ENCODE results near the gene ZNF184.

The ZNF184 gene

DNA sequence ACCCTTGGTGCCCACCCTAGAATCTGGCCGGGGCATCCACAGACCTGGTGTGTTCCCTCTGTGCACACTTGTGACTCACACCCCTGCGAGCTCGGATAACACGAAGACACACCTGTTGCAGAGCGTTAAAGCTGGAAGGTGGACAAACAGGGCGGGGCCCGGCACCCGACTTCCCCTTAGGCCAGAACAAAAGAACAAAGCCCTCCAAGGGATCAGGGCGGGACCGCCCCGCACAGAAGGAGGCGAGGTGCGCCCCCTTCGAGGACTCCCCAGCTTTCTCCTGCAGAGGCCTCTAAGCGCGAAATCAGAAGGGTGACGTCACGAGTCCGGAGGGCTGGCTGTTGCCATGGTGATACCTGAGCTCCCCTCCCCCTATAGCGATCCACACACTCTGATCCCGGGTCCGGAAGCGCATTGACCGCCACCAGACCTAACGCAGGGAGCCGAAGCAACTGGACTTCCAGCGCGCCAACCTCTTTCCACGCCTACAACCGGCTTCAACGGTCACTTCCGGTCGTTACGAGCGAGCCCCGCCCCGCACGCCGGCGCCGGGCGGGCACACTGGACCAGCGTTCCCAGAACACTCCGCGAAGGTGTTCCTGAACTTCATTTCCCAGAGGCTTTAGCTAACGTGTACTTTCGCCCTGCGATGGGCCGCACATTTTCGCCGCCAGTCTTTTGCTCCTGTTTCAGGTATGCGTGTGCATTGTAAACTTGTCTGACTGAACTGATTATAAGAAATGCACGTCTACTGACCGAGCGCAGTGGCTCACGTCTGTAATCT is at the start of gene ZNF184:
Gene ZNF184 (minus strand): TSS at position 489 of the 784 bp plus-strand sequence. CDS start 811 bp downstream, outside the sequence.
- DNase-seq = peak; percentile 82

DNA sequence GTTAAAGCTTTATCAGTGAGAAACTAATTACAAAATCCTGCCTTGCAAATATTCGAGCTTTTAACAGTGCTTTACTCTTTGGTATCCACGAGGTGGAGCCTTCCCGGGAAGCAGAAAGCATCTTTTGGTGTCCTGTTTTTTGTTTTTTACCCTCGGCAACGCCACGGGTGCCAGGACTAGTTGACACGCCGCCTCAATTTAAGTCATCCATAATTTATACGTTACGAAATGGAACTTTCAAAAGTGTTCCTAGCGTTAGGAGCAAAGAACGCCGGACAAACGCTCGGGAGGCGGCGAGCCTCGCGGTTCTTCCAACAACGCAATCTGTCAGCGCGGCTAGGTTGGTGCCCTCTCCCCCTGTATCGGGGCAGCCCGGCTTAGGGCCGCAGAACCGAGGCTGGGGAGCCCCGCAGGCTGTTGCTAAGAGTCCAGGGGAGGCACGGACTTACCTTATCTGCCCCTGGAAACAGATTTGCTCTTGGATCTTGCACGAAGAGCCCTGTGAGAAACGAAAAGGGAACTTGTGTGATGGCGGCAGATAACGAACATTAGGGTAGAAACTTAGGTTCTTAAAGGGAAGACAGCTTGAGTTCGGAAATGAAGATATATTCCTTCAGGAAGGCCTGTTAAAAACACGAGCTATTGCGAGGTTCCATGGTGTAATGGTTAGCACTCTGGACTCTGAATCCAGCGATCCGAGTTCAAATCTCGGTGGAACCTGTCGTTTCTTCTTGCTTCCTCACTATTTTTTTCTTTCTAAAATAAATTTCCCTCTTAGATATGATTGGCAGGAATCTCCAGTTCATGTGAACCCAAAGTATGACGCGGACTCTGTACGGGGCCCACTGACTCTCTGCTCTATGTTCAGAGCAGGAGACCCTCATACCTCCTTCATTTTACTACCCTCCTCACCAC is 46.2 kb upstream of the ZNF184 start:
- DNase-seq = peak; percentile 66

DNA sequence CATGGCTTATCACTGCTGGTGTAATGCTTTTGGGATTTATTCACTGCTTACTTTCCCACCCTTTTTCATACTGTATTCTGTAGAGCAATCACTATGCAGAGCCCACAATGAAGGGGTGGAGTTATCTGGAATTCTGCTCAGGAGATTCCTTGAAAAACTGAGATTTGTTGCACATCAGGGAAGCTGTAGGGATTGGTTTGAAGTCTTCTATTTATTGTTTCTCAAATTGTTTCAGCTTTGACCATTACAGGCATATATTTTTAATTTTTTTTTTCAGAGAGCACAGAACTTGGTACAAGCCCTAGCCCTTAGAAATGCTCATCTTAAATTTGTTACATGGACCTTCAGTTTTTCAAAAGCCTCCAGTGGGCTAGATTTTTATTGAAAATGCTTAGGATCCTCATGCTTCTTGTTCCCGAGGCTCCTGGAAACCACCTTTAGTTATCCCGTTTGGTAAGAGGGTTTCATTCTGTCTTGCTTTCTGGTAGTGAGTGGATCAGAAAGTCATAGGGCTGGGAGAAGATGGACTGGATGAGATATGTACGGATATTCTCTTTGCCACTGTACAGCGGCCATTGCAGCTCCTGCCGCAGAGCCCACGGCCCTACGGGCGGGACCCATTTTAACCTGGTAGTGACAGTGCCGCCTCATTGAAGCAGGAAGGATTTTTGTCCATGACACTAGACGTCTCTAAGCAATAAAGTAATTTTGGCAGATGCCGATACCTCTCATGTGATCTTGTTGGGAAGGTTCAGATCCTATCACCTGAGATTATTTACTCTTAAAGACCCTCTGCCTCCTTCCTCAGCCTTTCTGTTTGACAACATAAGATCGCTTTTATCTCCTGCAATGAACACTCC is 45.3 kb upstream of the ZNF184 start:
- no peak for DNase-seq

DNA sequence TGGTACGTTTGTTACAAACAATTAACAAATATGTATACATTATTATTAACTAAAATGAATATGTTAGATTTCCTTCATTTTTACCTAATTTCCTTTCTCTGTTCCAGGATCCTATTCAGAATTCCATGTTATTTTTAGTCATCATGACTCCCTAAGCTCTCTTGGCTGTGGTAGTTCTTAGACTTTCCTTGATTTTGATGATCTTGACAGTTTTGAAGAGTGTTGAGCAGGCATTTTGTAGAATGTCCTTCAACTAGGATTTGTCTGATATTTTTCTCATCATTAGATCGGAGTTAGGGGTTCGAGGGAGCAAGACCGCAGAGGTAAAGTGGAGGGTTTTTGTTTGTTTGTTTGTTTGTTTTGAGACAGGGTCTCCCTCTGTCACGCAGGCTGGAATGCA is 44.3 kb upstream of the ZNF184 start:
- DNase-seq = no peak

DNA sequence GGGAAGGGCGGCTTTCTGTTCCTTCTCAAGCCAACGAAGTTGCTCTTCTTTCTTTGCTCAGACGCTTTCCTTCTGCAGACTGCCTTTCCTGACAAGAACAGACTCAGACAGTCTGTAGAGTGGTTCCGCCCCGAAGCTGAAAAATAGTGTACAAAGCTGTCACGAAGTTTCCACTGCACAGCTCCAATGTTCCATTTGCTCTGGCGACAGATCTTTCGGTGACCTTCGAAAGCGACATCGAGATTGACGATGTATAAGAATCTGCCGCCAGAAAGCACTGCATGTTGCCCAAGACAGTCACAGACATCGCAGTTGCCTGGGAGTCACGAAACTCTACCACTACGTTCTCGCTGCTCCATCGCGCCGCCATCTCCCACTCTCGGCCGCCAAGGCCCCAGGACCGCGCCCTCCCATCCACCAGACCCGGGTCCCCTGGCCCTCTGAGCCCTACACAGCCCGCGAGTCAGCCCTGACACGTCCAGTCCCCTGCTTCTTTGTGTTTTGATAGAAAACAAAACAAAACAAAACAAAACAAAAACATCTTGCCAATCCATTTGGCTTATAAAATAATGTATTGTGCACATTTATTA is 42.1 kb upstream of the ZNF184 start:
- DNase-seq = no peak

DNA sequence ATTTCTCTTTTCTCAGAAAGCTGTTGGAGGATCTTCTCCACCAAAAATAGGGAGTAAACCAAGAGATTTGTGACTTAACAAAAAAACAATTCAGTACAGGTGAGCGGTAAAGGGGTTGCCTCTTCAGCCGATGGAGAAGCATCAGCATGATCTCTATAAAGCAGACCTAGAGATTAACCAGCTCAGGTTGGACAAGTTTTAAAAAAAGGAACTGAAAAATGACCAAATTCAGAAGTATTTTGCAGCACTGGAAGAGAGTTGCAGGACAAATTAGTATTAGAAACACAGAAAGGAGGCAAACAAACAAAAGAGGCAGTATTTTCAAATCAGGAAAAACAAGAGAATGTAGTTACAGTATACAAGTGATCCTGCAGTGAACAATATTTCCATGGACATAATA is 39.6 kb upstream of the ZNF184 start:
- no peak for DNase-seq

DNA sequence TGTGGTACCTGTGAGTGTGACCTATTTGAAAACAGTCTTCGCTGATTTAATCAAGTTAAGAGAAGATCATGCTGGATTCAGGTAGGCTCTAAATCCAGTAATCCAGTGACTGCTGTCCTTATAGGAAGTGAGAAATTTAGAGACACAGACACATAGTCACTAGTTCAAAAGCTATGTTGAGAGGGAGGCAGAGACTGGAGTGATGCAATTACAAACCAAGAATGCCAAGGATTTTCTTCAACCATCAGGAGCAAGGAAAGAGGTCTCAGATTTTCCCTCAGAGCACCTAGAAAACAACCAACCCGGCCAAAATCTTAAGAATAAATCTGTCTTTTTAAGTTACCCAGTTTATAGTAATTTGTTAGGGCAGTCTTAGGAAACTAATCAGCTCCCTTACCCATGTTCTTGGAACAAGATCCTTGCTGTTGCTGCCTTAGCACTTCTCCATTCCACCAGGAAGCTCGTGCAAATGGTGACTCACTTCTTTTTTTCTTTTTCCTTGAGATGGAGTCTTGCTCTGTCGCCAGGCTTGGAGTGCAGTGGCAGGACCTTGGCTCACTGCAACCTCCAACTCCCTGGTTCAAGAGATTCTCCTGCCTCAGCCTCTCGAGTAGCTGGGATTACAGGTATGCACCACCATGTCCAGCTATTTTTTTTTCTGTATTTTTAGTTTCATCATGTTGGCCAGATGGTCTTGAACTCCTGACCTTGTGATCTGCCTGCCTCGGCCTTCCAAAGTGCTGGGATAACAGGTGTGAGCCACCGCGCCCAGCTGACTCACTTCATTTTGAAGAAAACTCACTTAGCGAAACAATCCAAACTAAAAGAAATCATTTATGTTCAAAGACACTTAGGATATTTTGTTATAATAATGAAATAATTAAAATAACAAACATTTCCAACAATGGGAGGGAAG is 34.4 kb upstream of the ZNF184 start:
- no peak for DNase-seq

DNA sequence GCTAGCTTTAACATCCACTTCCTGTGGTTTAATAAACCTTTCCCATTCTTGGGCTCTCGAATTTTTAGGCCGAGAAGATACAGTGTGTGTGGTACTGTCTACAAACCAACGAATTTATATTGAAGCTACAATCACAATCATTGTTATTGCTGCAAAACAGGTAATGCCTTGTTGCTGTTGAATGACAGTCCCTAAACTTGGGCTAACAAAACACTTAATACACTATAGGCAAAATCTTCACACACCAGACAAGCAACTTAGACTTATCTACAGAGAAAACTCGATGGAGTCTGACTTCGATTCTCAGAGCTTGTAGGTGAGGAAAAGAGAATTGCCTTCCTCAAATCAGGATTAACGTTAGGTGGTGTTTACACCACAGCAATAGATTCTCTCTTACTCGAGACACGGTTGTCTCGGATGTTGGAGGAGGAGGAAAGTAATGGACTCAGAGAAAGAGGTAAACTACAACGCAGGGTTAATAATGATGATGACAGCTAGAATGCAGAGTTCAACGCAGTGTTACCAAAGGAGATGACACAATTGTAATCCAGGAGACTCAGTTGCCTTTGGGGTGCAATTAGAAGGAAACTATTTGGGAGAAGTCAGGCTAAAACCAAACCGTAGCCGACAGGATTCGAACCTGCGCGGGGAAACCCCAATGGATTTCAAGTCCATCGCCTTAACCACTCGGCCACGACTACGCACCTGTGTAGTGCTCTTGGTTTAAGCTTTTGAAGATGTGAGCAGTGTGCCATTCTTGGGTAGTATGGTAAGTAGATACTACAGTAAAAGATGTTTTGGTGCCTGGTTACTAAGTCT is 32.5 kb upstream of the ZNF184 start:
- peak; percentile 25 for DNase-seq

DNA sequence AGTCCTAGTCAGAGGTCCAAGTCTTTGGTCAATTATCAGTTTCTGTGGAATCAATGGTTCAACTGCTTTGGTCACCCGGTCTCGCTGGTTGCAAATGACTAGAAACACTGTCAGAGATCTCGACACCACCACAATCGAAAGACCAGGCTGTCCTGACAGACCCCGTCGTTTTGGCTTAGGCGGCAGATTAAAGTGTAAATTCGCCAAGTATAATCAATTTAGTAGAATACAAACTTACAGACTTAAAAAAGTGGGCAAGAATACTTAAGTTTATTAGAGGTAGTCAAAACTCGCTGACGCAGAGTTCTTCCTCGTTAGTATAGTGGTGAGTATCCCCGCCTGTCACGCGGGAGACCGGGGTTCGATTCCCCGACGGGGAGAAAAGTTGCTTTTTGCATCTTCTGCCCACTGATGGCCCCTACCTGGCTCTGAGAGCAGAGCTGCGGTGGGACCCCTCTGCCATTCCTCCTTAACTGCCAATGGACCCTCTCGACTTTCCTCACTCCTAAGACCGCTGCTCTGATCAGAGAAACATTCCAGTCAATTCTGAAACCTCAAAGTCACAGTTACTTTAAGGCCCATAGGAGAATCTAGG is 30.6 kb upstream of the ZNF184 start:
- DNase-seq = peak; percentile 81

DNA sequence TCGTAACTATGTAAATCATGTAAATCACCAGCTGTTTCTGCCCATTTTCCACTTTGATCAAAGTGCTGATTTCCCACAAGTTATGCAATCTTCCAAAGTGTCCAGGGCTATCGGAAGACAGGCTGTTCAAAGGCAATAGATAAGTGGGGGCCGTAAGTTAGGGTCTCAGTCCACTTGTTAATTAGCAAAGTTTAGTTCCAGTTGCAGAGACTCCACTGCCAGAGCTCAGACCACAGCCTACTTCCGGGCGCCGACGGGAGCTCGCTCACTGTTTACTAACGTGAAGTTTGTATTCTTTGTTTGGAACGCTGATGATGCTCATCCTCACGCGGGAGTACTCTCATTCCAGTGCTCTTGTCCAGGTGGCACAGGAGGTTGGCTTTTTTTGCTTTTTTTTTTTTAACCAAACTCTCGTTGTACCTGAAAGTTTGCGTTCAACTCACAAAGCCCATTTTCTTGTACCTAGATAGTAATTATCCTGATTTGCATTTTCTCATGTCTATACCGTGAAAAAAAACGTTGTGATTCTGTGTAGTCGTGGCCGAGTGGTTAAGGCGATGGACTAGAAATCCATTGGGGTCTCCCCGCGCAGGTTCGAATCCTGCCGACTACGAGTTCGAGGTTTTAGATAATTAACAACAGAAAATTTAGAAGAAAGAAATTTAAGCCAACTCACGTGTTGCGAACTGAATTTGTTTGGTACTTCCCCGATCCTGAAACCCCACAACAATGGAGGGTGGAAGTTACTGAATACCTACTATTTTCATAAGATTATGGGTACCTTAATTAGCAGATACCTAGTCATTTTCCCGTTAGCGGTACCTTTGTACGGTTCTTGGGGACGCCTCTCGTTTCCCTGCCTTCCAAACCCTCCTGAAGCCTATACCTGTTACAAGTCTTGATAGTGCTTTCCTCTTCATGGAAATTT is 29.9 kb upstream of the ZNF184 start:
- DNase-seq = peak; percentile 81

DNA sequence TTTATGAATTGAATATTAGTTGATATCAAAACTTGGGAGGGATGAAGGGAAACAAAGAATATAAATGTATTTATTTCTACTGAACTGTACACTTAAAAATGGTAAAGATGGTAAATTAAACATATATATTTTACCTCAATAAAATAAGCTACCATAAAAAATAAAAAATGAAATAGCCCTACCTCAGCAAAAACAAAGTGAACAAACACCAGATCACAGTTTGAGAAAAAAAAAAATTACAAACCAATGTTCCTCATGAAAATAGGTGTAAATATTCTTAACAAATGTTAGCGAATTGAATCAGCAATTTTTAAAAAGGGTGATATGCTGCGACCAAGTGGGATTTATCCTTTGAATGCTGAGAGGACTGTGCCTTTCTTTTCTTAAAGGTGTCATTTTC is 28.3 kb upstream of the ZNF184 start:
- DNase-seq = no peak

DNA sequence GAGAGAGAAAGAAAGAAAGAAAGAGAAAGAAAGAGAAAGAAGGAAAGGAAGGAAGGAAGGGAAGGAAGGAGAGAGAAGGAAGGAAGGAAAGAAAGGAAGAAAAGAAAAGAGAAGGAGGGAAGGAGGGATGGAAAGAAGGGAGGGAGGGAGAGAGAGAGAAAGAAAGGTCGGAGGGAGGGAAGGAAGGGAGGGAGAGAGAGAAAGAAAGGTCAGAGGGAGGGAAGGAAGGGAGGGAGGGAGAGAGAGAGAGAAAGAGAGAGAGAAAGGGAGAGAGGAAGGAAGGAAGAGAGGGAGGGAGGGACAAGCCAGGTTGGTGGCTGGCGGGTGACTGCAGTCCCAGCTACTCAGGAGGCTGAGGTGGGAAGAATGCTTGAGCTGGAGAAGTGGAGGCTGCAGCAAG is 27.3 kb upstream of the ZNF184 start:
- DNase-seq = no peak

DNA sequence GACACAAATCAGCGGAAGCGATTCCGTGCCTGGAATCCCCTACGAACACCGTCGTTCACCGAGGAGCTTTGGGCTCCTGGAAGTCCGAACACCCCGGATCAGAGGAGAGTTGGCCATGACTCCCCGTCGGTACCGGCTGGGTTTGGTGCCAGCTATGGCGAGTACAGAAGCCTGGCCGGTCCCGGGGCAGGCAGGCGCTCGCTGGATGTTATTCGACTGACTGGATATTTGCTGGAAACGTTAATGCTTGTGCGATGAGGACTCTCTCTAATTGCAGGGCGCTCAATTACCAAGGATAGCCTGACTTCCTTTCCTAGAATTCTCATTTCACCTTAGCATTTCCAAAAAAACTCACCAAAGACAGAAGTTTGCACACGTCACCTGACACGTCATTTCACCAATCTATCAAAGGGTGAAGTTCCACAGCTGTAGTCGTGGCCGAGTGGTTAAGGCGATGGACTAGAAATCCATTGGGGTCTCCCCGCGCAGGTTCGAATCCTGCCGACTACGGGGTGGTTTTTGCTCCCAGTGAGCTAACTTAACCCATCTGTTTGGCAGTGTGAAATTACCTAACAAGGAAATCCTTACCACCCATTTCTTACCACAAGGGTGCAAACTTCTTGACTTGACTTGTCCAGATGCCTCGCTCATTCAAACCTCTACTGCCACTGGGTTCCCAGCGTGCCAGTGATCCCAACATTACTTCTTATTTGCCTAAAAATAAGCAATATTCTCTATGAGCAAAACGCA is 22.7 kb upstream of the ZNF184 start:
- peak; percentile 67 for DNase-seq

DNA sequence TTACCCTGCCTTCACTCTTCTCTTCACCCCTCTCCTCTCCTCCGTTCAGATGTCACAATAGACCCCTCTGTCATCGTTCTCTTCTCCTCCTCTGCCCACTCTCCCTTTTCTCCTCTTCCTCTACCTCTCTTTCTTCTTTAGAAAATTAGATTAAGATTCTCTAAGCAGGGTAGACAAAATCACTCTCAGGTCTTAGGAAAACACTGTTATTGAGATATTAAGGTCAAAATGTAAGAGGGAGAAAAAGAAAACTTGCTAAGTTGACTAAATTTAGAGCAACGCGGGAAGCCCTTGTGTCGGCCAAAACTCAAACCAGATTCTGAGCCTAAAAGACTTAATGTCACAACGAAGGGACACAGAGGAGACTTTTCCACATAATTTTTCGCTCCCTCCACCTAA is 22.1 kb upstream of the ZNF184 start:
- no peak for DNase-seq

DNA sequence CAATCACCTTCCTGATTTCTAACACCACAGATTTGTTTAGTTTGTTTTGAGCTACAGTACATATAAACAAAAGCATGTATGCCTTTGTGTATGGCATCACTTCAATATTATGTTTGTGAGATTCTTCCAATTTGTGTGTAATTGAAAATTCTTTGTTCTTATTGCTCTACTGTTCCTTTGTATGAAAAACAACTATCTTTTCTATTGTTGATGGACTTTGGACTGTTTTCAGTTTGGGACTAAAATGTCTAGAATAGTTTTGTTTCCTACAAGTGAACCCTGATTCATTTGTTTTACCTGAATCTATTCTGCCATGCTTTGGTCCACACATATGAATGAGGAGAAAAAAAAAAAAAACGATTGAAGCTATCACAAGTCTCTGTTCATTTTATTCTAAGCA is 21.2 kb upstream of the ZNF184 start:
- no peak for DNase-seq

DNA sequence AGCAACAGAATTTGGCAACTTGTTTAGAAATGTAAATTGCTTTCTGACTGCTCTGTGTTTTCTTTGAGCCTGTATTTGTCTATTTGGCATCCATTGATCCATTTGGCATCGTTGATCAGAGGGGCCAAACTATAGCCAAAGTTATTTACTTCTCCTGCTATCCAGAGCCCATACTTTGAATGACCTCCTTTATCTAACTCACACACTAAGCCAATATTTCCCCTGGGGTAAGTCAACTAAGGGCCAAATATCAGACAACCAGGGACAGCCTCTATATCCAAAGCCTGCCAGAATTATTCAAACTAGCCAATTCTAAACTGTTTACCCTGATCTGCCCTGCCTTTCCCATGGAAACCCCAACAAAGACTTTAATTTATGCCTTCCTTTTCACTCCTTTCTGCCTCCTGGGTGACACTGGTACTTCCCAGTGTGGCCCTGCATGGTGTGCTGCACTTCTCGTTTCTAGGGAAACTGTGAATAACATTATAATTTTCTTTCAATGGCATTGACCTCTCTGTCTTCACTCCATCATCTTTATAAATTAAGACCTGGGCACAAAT is 19.8 kb upstream of the ZNF184 start:
- no peak for DNase-seq

DNA sequence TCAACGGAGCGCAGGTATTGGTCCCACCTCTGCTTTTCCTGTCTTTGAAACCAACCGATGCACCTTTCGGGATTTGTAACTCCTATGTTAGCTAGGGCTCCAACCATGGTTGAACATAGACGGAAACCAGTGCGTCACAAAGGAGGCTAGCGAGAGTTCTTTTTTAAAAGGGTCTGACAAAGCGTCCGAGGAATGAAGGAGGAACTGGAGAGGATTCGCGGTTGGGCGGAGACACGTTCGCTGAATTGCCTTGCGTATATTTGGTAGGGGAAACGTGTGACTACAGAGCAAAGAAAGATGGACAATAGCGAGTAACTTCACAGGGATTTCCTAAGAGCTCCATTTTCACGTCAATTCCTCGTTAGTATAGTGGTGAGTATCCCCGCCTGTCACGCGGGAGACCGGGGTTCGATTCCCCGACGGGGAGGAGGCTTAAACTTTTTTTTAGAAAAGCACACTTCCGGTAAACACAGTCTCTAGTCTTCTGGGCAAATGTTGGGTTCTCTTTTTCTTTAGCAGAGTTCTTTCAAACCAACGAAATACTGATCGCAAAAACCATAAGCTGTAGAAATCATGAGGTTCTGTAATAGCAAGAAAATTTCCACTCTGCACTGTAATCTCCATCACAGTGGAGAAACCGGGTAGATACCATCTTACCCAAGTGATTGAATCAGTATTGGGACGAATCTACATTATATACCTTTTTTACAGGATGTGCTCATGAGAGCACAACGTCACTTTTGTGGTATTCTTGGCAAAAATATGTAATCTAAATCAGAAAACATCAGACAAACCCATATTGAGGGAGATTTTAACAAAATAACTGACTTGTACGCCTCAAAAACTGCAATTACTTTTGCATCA is 6.6 kb upstream of the ZNF184 start:
- peak; percentile 84 for DNase-seq
